ENCODE results near the gene ENTPD1. TPM values are rescaled to one million over a fixed set of nuclear protein-coding genes. Genes with fewer than 3 reads are reported as not detected.
"Not testable (repeated sequence)": the region's sequence is repeated elsewhere in the genome, so short reads cannot be mapped to it uniquely, and the experiment has no call there.

The ENTPD1 gene
- total and polyA plus RNA-seq, 4 donors: 23.6 to 41.3 (median 34.5) TPM

- DNase-seq (ENCODE audit: low read depth in 4 of 6, low spot score in 6 of 6): no peak
- Histone ChIP-seq H3K27me3 (ENCODE audit: control insufficient read depth, insufficient read depth, low read length) (no peaks in the 10 kb centered on the region), H3K4me1 (ENCODE audit: control insufficient read depth, insufficient read depth, low read length) (no peaks in the 10 kb centered on the region), H3K4me3 (ENCODE audit: low read depth, low read length) (no peak overlapping the region), H3K27ac (ENCODE audit: low read depth, low read length) (no peak overlapping the region), H3K36me3 (ENCODE audit: control insufficient read depth, insufficient read depth, low read length) (peaks cover 3% of the 10 kb centered on the region), H3K9me3 (ENCODE audit: control insufficient read depth, insufficient read depth, low read length) (no peaks in the 10 kb centered on the region)
- WGBS (ENCODE audit: insufficient coverage): 100% methylated on average over 2 of the region's 2 CpGs
Measured at GRCh38 chr10:95872158-95872711, 116.3 kb downstream of the ENTPD1 start.

GRCh38 chr10:95873139-95873538 is 117.2 kb downstream of the ENTPD1 start:
- Histone ChIP-seq H3K36me3 (ENCODE audit: control insufficient read depth, insufficient read depth, low read length) (peaks cover 3% of the 10 kb centered on the region), H3K27ac (ENCODE audit: low read depth, low read length) (no peak overlapping the region), H3K9me3 (ENCODE audit: control insufficient read depth, insufficient read depth, low read length) (no peaks in the 10 kb centered on the region), H3K4me1 (ENCODE audit: control insufficient read depth, insufficient read depth, low read length) (no peaks in the 10 kb centered on the region), H3K27me3 (ENCODE audit: control insufficient read depth, insufficient read depth, low read length) (no peaks in the 10 kb centered on the region), H3K4me3 (ENCODE audit: low read depth, low read length) (no peak overlapping the region)
- no peak for DNase-seq (ENCODE audit: low read depth in 4 of 6, low spot score in 6 of 6)
- WGBS (ENCODE audit: insufficient coverage): 96% methylated on average over 2 of the region's 2 CpGs

- Histone ChIP-seq H3K36me3 (ENCODE audit: control insufficient read depth, insufficient read depth, low read length) (peaks cover 3% of the 10 kb centered on the region), H3K9me3 (ENCODE audit: control insufficient read depth, insufficient read depth, low read length) (no peaks in the 10 kb centered on the region), H3K27me3 (ENCODE audit: control insufficient read depth, insufficient read depth, low read length) (no peaks in the 10 kb centered on the region), H3K27ac (ENCODE audit: low read depth, low read length) (no peak overlapping the region), H3K4me3 (ENCODE audit: low read depth, low read length) (no peak overlapping the region), H3K4me1 (ENCODE audit: control insufficient read depth, insufficient read depth, low read length) (no peaks in the 10 kb centered on the region)
- WGBS (ENCODE audit: insufficient coverage): 100% methylated on average over 2 of the region's 4 CpGs
- DNase-seq (ENCODE audit: low read depth in 4 of 6, low spot score in 6 of 6): no peak
Measured at GRCh38 chr10:95873651-95874050, 117.7 kb downstream of the ENTPD1 start.

- not testable (repeated sequence) for H3K4me3 ChIP-seq (ENCODE audit: low read depth, low read length); H3K27ac ChIP-seq (ENCODE audit: low read depth, low read length); H3K27me3 ChIP-seq (ENCODE audit: control insufficient read depth, insufficient read depth, low read length); H3K9me3 ChIP-seq (ENCODE audit: control insufficient read depth, insufficient read depth, low read length); H3K4me1 ChIP-seq (ENCODE audit: control insufficient read depth, insufficient read depth, low read length); H3K36me3 ChIP-seq (ENCODE audit: control insufficient read depth, insufficient read depth, low read length); DNase-seq (ENCODE audit: low read depth in 4 of 6, low spot score in 6 of 6)
Measured at GRCh38 chr10:95874783-95875182, 118.8 kb downstream of the ENTPD1 start.

- Histone ChIP-seq H3K36me3 (ENCODE audit: control insufficient read depth, insufficient read depth, low read length) (peaks cover 3% of the 10 kb centered on the region), H3K9me3 (ENCODE audit: control insufficient read depth, insufficient read depth, low read length) (no peaks in the 10 kb centered on the region), H3K4me1 (ENCODE audit: control insufficient read depth, insufficient read depth, low read length) (no peaks in the 10 kb centered on the region), H3K27me3 (ENCODE audit: control insufficient read depth, insufficient read depth, low read length) (no peaks in the 10 kb centered on the region), H3K27ac (ENCODE audit: low read depth, low read length) (no peak overlapping the region), H3K4me3 (ENCODE audit: low read depth, low read length) (no peak overlapping the region)
- DNase-seq (ENCODE audit: low read depth in 4 of 6, low spot score in 6 of 6): no peak
- no CpG with 5 or more reads among the region's 1 CpG for WGBS (ENCODE audit: insufficient coverage)
Measured at GRCh38 chr10:95876756-95877155, 120.8 kb downstream of the ENTPD1 start.

GRCh38 chr10:95877881-95878280 is 121.9 kb downstream of the ENTPD1 start:
- H3K27ac ChIP-seq (ENCODE audit: low read depth, low read length): no peak overlapping the region
- no peak for DNase-seq (ENCODE audit: low read depth in 4 of 6, low spot score in 6 of 6)
- H3K4me3 ChIP-seq (ENCODE audit: low read depth, low read length): no peak overlapping the region
- H3K27me3 ChIP-seq (ENCODE audit: control insufficient read depth, insufficient read depth, low read length): no peaks in the 10 kb centered on the region
- H3K9me3 ChIP-seq (ENCODE audit: control insufficient read depth, insufficient read depth, low read length): no peaks in the 10 kb centered on the region
- peaks cover 3% of the 10 kb centered on the region for H3K36me3 ChIP-seq (ENCODE audit: control insufficient read depth, insufficient read depth, low read length)
- no peaks in the 10 kb centered on the region for H3K4me1 ChIP-seq (ENCODE audit: control insufficient read depth, insufficient read depth, low read length)

GRCh38 chr10:95880704-95881103 is 124.7 kb downstream of the ENTPD1 start:
- no peak for DNase-seq (ENCODE audit: low read depth in 4 of 6, low spot score in 6 of 6)
- H3K9me3 ChIP-seq (ENCODE audit: control insufficient read depth, insufficient read depth, low read length): no peaks in the 10 kb centered on the region
- peaks cover 3% of the 10 kb centered on the region for H3K36me3 ChIP-seq (ENCODE audit: control insufficient read depth, insufficient read depth, low read length)
- WGBS (ENCODE audit: insufficient coverage): 60% methylated on average over 1 of the region's 2 CpGs
- H3K4me3 ChIP-seq (ENCODE audit: low read depth, low read length): no peak overlapping the region
- H3K27ac ChIP-seq (ENCODE audit: low read depth, low read length): no peak overlapping the region
- no peaks in the 10 kb centered on the region for H3K4me1 ChIP-seq (ENCODE audit: control insufficient read depth, insufficient read depth, low read length)
- H3K27me3 ChIP-seq (ENCODE audit: control insufficient read depth, insufficient read depth, low read length): no peaks in the 10 kb centered on the region

GRCh38 chr10:95881316-95881715 is 125.4 kb downstream of the ENTPD1 start:
- Histone ChIP-seq H3K9me3 (ENCODE audit: control insufficient read depth, insufficient read depth, low read length) (no peaks in the 10 kb centered on the region), H3K27me3 (ENCODE audit: control insufficient read depth, insufficient read depth, low read length) (no peaks in the 10 kb centered on the region), H3K4me3 (ENCODE audit: low read depth, low read length) (no peak overlapping the region), H3K36me3 (ENCODE audit: control insufficient read depth, insufficient read depth, low read length) (peaks cover 3% of the 10 kb centered on the region), H3K27ac (ENCODE audit: low read depth, low read length) (no peak overlapping the region), H3K4me1 (ENCODE audit: control insufficient read depth, insufficient read depth, low read length) (no peaks in the 10 kb centered on the region)
- no peak for DNase-seq (ENCODE audit: low read depth in 4 of 6, low spot score in 6 of 6)

- Histone ChIP-seq H3K9me3 (ENCODE audit: control insufficient read depth, insufficient read depth, low read length) (no peaks in the 10 kb centered on the region), H3K4me1 (ENCODE audit: control insufficient read depth, insufficient read depth, low read length) (no peaks in the 10 kb centered on the region), H3K36me3 (ENCODE audit: control insufficient read depth, insufficient read depth, low read length) (peaks cover 6% of the 10 kb centered on the region), H3K27ac (ENCODE audit: low read depth, low read length) (no peak overlapping the region), H3K4me3 (ENCODE audit: low read depth, low read length) (no peak overlapping the region), H3K27me3 (ENCODE audit: control insufficient read depth, insufficient read depth, low read length) (no peaks in the 10 kb centered on the region)
- WGBS (ENCODE audit: insufficient coverage): no CpG with 5 or more reads among the region's 2 CpGs
- DNase-seq (ENCODE audit: low read depth in 4 of 6, low spot score in 6 of 6): no peak
Measured at GRCh38 chr10:95889830-95890229, 133.9 kb downstream of the ENTPD1 start.

- H3K36me3 ChIP-seq (ENCODE audit: control insufficient read depth, insufficient read depth, low read length): peaks cover 5% of the 10 kb centered on the region
- 98% methylated on average over 3 of the region's 4 CpGs for WGBS (ENCODE audit: insufficient coverage)
Measured at GRCh38 chr10:95896071-95896850, 140.3 kb downstream of the ENTPD1 start.

More at GRCh38 chr10:95896071-95896850, 140.3 kb downstream of the ENTPD1 start:
- Histone ChIP-seq H3K9me3 (ENCODE audit: control insufficient read depth, insufficient read depth, low read length) (no peaks in the 10 kb centered on the region), H3K4me3 (ENCODE audit: low read depth, low read length) (no peak overlapping the region), H3K4me1 (ENCODE audit: control insufficient read depth, insufficient read depth, low read length) (no peaks in the 10 kb centered on the region), H3K27ac (ENCODE audit: low read depth, low read length) (no peak overlapping the region), H3K27me3 (ENCODE audit: control insufficient read depth, insufficient read depth, low read length) (no peaks in the 10 kb centered on the region)
- no peak for DNase-seq (ENCODE audit: low read depth in 4 of 6, low spot score in 6 of 6)
